ENCODE measurements around the gene RPGRIP1.
"Not testable (repeated sequence)": the region's sequence is repeated elsewhere in the genome, so short reads cannot be mapped to it uniquely, and the experiment has no call there.

The RPGRIP1 gene

GRCh38 chr14:21302836-21303140 is 22.9 kb downstream of the RPGRIP1 start:
- not testable (repeated sequence) for H3K27ac ChIP-seq (ENCODE audit: low read depth, low read length); H3K4me3 ChIP-seq (ENCODE audit: low read depth, low read length); H3K4me1 ChIP-seq (ENCODE audit: control insufficient read depth, insufficient read depth, low read length); H3K36me3 ChIP-seq (ENCODE audit: control insufficient read depth, insufficient read depth, low read length); H3K9me3 ChIP-seq (ENCODE audit: control insufficient read depth, insufficient read depth, low read depth, low read length); H3K27me3 ChIP-seq (ENCODE audit: control insufficient read depth, insufficient read depth, low read length); H3K9ac ChIP-seq (ENCODE audit: low read length)

DNA sequence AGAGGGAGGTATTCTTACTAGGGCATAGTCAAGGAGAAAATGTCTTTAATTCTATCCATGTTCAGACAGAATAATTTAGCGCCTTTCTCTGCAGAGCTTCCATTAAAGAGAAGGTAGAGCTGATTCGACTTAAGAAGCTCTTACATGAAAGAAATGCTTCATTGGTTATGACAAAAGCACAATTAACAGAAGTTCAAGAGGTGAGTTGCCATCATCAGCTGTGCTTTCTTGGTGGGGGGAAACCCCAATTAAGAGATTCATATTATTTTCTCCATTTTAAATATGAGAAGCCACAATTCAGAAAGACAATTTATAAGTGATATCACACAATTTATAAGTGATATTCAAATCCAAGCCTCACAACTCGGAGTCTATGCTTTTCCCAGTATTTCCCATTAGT is 27.8 kb downstream of the RPGRIP1 start:
- Histone ChIP-seq H3K4me1 (ENCODE audit: control insufficient read depth, insufficient read depth, low read length) (peaks cover 20% of the 10 kb centered on the region), H3K36me3 (ENCODE audit: control insufficient read depth, insufficient read depth, low read length) (no peaks in the 10 kb centered on the region), H3K27ac (ENCODE audit: low read depth, low read length) (peak overlapping the region; percentile 91; the same call in 1 of the 2 replicates), H3K9ac (ENCODE audit: low read length) (peak overlapping the region; percentile 96), H3K4me3 (ENCODE audit: low read depth, low read length) (peak overlapping the region; percentile 68), H3K27me3 (ENCODE audit: control insufficient read depth, insufficient read depth, low read length) (no peaks in the 10 kb centered on the region), H3K9me3 (ENCODE audit: control insufficient read depth, insufficient read depth, low read depth, low read length) (no peaks in the 10 kb centered on the region)

- Histone ChIP-seq H3K4me1 (ENCODE audit: control insufficient read depth, insufficient read depth, low read length) (peaks cover 20% of the 10 kb centered on the region), H3K27ac (ENCODE audit: low read depth, low read length) (peak overlapping the region; percentile 91), H3K9me3 (ENCODE audit: control insufficient read depth, insufficient read depth, low read depth, low read length) (no peaks in the 10 kb centered on the region), H3K27me3 (ENCODE audit: control insufficient read depth, insufficient read depth, low read length) (no peaks in the 10 kb centered on the region), H3K36me3 (ENCODE audit: control insufficient read depth, insufficient read depth, low read length) (no peaks in the 10 kb centered on the region), H3K9ac (ENCODE audit: low read length) (peak overlapping the region; percentile 96), H3K4me3 (ENCODE audit: low read depth, low read length) (peak overlapping the region; percentile 68)
Observed at GRCh38 chr14:21308132-21308478, 28.2 kb downstream of the RPGRIP1 start.

DNA sequence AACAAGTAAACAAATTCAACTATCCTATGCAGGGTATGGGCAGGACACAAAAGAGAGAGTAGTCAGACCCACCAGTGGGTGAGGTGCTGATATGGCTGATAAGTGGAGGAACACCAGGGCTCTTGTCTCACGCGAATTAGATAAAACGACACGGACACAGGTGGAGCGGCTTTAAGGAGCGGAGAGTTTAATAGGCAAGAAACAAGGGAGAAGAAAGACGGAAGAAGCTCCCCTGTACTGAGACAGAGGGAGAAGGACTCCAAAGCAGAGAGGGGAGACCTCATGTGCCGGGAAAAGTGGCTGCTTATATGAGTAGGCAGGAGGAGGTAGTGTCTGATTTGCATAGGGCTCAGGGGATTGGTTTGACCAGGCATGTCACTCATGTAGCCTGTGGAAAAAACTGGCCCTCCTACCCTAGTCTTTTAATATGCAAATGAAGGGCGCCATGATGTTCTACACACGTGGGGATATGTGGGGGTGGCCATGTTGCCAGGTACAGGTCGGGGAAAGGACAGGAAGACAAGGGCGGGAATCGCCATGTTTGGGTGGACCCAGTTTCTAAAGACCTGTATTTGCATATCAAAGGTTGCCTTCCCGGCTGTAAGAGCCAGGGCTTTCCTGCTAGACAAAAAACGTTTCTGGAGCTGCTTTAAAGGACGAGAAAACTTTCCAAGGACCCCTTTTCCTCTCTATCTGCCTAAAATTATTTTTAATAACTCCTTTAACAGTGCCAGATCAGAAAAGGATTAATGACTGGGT is 28.8 kb downstream of the RPGRIP1 start:
- H3K27ac ChIP-seq (ENCODE audit: low read depth, low read length), result peak overlapping the region; percentile 96
- H3K27me3 ChIP-seq (ENCODE audit: control insufficient read depth, insufficient read depth, low read length), result no peaks in the 10 kb centered on the region
- H3K36me3 ChIP-seq (ENCODE audit: control insufficient read depth, insufficient read depth, low read length), result no peaks in the 10 kb centered on the region
- peak overlapping the region; percentile 96 for H3K9ac ChIP-seq (ENCODE audit: low read length)
- no peaks in the 10 kb centered on the region for H3K9me3 ChIP-seq (ENCODE audit: control insufficient read depth, insufficient read depth, low read depth, low read length)
- peak overlapping the region; percentile 68 for H3K4me3 ChIP-seq (ENCODE audit: low read depth, low read length)
- H3K4me1 ChIP-seq (ENCODE audit: control insufficient read depth, insufficient read depth, low read length), result peaks cover 20% of the 10 kb centered on the region

DNA sequence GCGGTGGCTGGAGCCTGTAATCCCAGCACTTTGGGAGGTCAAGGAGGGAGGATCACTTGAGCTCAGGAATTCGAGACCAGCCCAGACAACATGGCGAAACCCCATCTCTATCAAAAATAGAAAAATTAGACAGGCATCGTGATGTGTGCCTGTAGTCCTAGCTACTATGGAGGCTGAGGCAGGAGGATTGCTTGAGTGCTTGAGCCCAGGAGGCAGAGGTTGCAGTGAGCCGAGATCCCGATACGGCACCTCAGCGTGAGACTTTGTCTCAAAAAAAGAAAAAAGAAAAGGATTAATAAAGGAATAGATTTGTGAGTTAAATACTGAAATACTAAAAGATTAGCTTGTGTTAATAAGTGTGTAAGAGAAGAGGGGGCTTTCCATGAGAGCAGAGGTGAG is 29.4 kb downstream of the RPGRIP1 start:
- H3K27me3 ChIP-seq (ENCODE audit: control insufficient read depth, insufficient read depth, low read length), result no peaks in the 10 kb centered on the region
- peaks cover 20% of the 10 kb centered on the region for H3K4me1 ChIP-seq (ENCODE audit: control insufficient read depth, insufficient read depth, low read length)
- peak overlapping the region; percentile 50 for H3K4me3 ChIP-seq (ENCODE audit: low read depth, low read length)
- no peaks in the 10 kb centered on the region for H3K36me3 ChIP-seq (ENCODE audit: control insufficient read depth, insufficient read depth, low read length)
- peak overlapping the region; percentile 96 for H3K27ac ChIP-seq (ENCODE audit: low read depth, low read length)
- H3K9ac ChIP-seq (ENCODE audit: low read length), result peak overlapping the region; percentile 93
- no peaks in the 10 kb centered on the region for H3K9me3 ChIP-seq (ENCODE audit: control insufficient read depth, insufficient read depth, low read depth, low read length)

DNA sequence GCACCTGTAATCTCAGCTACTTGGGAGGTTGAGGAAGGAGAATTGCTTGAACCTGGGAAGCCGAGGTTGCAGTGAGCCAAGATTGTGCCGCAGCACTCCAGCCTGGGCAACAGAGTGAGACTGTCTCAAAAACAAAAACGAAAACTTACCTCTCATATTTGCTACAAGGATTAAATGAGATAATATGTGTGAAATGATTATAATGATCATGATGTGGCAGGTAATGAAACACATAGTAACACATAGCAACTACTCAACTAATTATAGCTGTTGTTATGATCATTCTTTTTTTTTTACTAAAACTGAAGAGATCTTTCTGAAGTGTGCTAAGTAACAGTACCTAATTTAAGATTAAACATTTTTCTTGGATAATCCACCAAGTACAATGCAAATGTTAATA is 30.1 kb downstream of the RPGRIP1 start:
- Histone ChIP-seq H3K27me3 (ENCODE audit: control insufficient read depth, insufficient read depth, low read length) (no peaks in the 10 kb centered on the region), H3K9ac (ENCODE audit: low read length) (no peak overlapping the region), H3K4me3 (ENCODE audit: low read depth, low read length) (no peak overlapping the region), H3K27ac (ENCODE audit: low read depth, low read length) (no peak overlapping the region), H3K9me3 (ENCODE audit: control insufficient read depth, insufficient read depth, low read depth, low read length) (no peaks in the 10 kb centered on the region), H3K4me1 (ENCODE audit: control insufficient read depth, insufficient read depth, low read length) (peaks cover 20% of the 10 kb centered on the region), H3K36me3 (ENCODE audit: control insufficient read depth, insufficient read depth, low read length) (no peaks in the 10 kb centered on the region)

GRCh38 chr14:21311614-21312013 is 31.7 kb downstream of the RPGRIP1 start:
- no peak overlapping the region for H3K4me3 ChIP-seq (ENCODE audit: low read depth, low read length)
- peaks cover 20% of the 10 kb centered on the region for H3K4me1 ChIP-seq (ENCODE audit: control insufficient read depth, insufficient read depth, low read length)
- no peak overlapping the region for H3K9ac ChIP-seq (ENCODE audit: low read length)
- H3K9me3 ChIP-seq (ENCODE audit: control insufficient read depth, insufficient read depth, low read depth, low read length), result no peaks in the 10 kb centered on the region
- H3K36me3 ChIP-seq (ENCODE audit: control insufficient read depth, insufficient read depth, low read length), result no peaks in the 10 kb centered on the region
- H3K27me3 ChIP-seq (ENCODE audit: control insufficient read depth, insufficient read depth, low read length), result no peaks in the 10 kb centered on the region
- H3K27ac ChIP-seq (ENCODE audit: low read depth, low read length), result no peak overlapping the region

GRCh38 chr14:21313512-21313911 is 33.6 kb downstream of the RPGRIP1 start:
- no peak overlapping the region for H3K9ac ChIP-seq (ENCODE audit: low read length)
- no peaks in the 10 kb centered on the region for H3K27me3 ChIP-seq (ENCODE audit: control insufficient read depth, insufficient read depth, low read length)
- no peaks in the 10 kb centered on the region for H3K9me3 ChIP-seq (ENCODE audit: control insufficient read depth, insufficient read depth, low read depth, low read length)
- no peaks in the 10 kb centered on the region for H3K36me3 ChIP-seq (ENCODE audit: control insufficient read depth, insufficient read depth, low read length)
- H3K27ac ChIP-seq (ENCODE audit: low read depth, low read length), result no peak overlapping the region
- no peak overlapping the region for H3K4me3 ChIP-seq (ENCODE audit: low read depth, low read length)
- H3K4me1 ChIP-seq (ENCODE audit: control insufficient read depth, insufficient read depth, low read length), result peaks cover 6% of the 10 kb centered on the region

DNA sequence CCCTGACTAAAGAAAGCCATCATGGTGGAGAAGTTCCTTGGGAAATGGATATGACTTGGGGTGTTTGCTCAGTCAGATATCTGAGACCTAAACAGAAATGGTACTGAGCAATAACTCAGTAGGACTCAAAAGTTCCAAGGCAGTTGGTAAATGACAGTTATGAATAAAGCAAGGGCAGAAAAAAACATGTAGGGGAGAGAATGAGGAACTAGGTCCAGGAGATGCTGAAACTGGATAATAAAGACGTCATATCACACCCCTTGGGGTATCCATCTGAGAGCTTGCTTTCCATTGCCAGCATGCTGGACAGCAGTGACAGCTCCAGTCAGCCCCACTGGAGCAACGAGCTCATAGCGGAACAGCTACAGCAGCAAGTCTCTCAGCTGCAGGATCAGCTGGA is 37.5 kb downstream of the RPGRIP1 start:
- no peak overlapping the region for H3K4me3 ChIP-seq (ENCODE audit: low read depth, low read length)
- H3K36me3 ChIP-seq (ENCODE audit: control insufficient read depth, insufficient read depth, low read length), result no peaks in the 10 kb centered on the region
- peaks cover 9% of the 10 kb centered on the region for H3K4me1 ChIP-seq (ENCODE audit: control insufficient read depth, insufficient read depth, low read length)
- H3K27me3 ChIP-seq (ENCODE audit: control insufficient read depth, insufficient read depth, low read length), result no peaks in the 10 kb centered on the region
- no peak overlapping the region for H3K9ac ChIP-seq (ENCODE audit: low read length)
- no peak overlapping the region for H3K27ac ChIP-seq (ENCODE audit: low read depth, low read length)
- H3K9me3 ChIP-seq (ENCODE audit: control insufficient read depth, insufficient read depth, low read depth, low read length), result no peaks in the 10 kb centered on the region

DNA sequence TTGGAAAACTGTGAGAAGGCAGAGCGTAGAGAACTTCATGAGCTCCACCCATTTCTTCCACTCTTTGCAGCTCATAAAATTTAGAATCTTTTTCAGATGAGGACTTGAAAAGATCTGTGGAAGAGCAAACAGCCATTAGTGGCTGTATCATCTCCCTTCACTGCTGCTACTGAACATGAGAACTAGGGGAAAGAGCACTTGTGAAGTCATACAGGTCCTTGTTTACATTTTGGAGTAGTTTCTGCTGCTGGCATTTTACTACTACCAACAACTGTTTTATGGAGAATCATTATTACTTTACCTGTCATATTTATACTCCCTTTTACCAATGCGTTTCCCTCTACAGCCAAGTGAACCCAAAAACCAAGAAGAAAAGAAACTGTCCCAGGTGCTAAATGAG is 41.0 kb downstream of the RPGRIP1 start:
- no peak overlapping the region for H3K27ac ChIP-seq (ENCODE audit: low read depth, low read length)
- peaks cover 9% of the 10 kb centered on the region for H3K4me1 ChIP-seq (ENCODE audit: control insufficient read depth, insufficient read depth, low read length)
- no peak overlapping the region for H3K4me3 ChIP-seq (ENCODE audit: low read depth, low read length)
- no peaks in the 10 kb centered on the region for H3K36me3 ChIP-seq (ENCODE audit: control insufficient read depth, insufficient read depth, low read length)
- no peaks in the 10 kb centered on the region for H3K27me3 ChIP-seq (ENCODE audit: control insufficient read depth, insufficient read depth, low read length)
- no peak overlapping the region for H3K9ac ChIP-seq (ENCODE audit: low read length)
- no peaks in the 10 kb centered on the region for H3K9me3 ChIP-seq (ENCODE audit: control insufficient read depth, insufficient read depth, low read depth, low read length)

DNA sequence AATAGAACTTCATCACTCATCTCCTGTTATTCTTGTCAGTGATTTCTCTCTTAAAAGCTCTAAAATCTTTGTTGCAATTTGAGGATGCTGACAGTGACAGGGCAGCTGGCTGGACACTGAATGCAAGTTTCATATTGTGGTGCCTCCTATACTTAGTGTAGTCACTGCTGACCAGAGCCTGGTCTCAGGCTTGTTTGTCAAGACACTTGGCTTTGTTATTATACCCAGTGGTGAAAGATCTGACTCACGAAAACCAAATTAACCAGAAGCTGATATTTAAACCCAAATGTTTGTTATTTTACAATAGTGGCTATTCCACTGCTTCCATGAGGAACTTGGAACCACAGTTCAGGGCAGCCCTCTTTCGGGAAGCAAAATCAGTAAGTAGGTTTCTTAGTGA is 42.8 kb downstream of the RPGRIP1 start:
- Histone ChIP-seq H3K9ac (ENCODE audit: low read length) (no peak overlapping the region), H3K36me3 (ENCODE audit: control insufficient read depth, insufficient read depth, low read length) (no peaks in the 10 kb centered on the region), H3K9me3 (ENCODE audit: control insufficient read depth, insufficient read depth, low read depth, low read length) (no peaks in the 10 kb centered on the region), H3K27ac (ENCODE audit: low read depth, low read length) (no peak overlapping the region), H3K4me3 (ENCODE audit: low read depth, low read length) (no peak overlapping the region), H3K4me1 (ENCODE audit: control insufficient read depth, insufficient read depth, low read length) (peaks cover 9% of the 10 kb centered on the region), H3K27me3 (ENCODE audit: control insufficient read depth, insufficient read depth, low read length) (no peaks in the 10 kb centered on the region)

DNA sequence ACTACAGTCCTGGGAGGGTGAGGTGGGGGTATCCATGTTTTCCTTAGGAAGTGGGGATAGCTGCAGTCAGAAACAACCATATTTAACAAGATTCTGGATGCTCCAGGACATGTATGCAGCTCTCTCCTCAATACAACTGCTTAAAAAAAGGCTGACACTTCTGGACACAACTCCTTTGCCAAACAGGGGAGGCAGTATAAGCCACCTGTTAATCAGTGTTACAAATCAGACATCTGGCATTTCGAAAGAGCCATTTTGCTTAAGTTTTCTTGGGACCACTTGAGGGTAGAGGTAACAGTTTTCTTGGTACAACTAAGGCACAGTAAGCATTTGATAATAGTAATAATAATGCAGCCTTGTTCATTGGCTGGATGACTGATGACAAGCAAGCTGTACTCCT is 47.1 kb downstream of the RPGRIP1 start:
- Histone ChIP-seq H3K36me3 (ENCODE audit: control insufficient read depth, insufficient read depth, low read length) (no peaks in the 10 kb centered on the region), H3K9ac (ENCODE audit: low read length) (no peak overlapping the region), H3K9me3 (ENCODE audit: control insufficient read depth, insufficient read depth, low read depth, low read length) (no peaks in the 10 kb centered on the region), H3K27ac (ENCODE audit: low read depth, low read length) (no peak overlapping the region), H3K4me1 (ENCODE audit: control insufficient read depth, insufficient read depth, low read length) (no peaks in the 10 kb centered on the region), H3K27me3 (ENCODE audit: control insufficient read depth, insufficient read depth, low read length) (no peaks in the 10 kb centered on the region), H3K4me3 (ENCODE audit: low read depth, low read length) (no peak overlapping the region)
